Panc1 (cell line): ENCODE measurements around the gene ATF7. TPM values are rescaled to one million over a fixed set of nuclear protein-coding genes. Genes with fewer than 3 reads are reported as not detected.

ENCODE experiments used
- ATAC-seq: fragments of 200-7000 bp; cut with Tn5 transposase; 2 replicates; pipeline ENCODE4 v1.9.1; 2020; ENCODE audit warnings: mild to moderate bottlenecking, moderate library complexity
- BruUV-seq: library from RNA; stranded (reverse); fragments of 400-500 nt; replicated peaks from 2 replicates; lab custom pipeline; 2021; lab: Mats Ljungman, UMichigan
- CTCF ChIA-PET: fragments of 300-600 bp; sonication (Branson Sonifier 250); formaldehyde crosslinking; loops from one replicate; lab custom pipeline; 2022; ENCODE audit warnings: antibody characterized with exemption; lab: Charles Lee
- POLR2A ChIA-PET: fragments of 300-600 bp; sonication (Branson Sonifier 250); formaldehyde crosslinking; loops from one replicate; lab custom pipeline; 2022; ENCODE audit warnings: antibody characterized with exemption; lab: Charles Lee
- DNase-seq: peaks from one replicate; pipeline ENCODE4 v3.0.0-alpha.2; 2010; ENCODE audit warnings: low read depth, low spot score
- H3K27ac ChIP-seq: 2 replicates; pipeline ENCODE4 v1.5.1; 2011; ENCODE audit warnings: mild to moderate bottlenecking, low read length, inconsistent platforms
- H3K27me3 ChIP-seq: fragments of 200-500 bp; sonication (Bioruptor generic); 2 replicates; pipeline ENCODE4 v1.6.0; 2014; ENCODE audit warnings: low read length, inconsistent platforms; ENCODE audit not compliant: control insufficient read depth, insufficient read depth
- H3K36me3 ChIP-seq: fragments of 200-500 bp; sonication (Bioruptor generic); 2 replicates; pipeline ENCODE4 v1.5.1; 2014; ENCODE audit warnings: inconsistent platforms, mild to moderate bottlenecking, low read length, moderate library complexity; ENCODE audit not compliant: control insufficient read depth, insufficient read depth
- H3K4me1 ChIP-seq: 2 replicates; pipeline ENCODE4 v1.5.1; 2011; ENCODE audit warnings: inconsistent platforms, mild to moderate bottlenecking, low read length, moderate library complexity; ENCODE audit not compliant: control insufficient read depth, insufficient read depth
- H3K4me3 ChIP-seq, 2 experiments: 2 replicates each; pipeline ENCODE4 v1.5.1; 2011 to 2012; ENCODE audit warnings: low read depth in 2 of 2, low read length in 2 of 2, mild to moderate bottlenecking in 2 of 2, inconsistent platforms in 1 of 2, moderate library complexity in 1 of 2
- H3K9me3 ChIP-seq: fragments of 200-500 bp; sonication (Bioruptor generic); 2 replicates; pipeline ENCODE4 v1.5.1; 2014; ENCODE audit warnings: low read depth, mild to moderate bottlenecking, inconsistent platforms, low read length, moderate library complexity; ENCODE audit not compliant: control insufficient read depth, insufficient read depth
- POLR2AphosphoS5 ChIP-seq: IDR thresholded peaks from 2 replicates; pipeline ENCODE4 v1.6.1; 2012; ENCODE audit warnings: mild to moderate bottlenecking, low read depth, low read length, moderate library complexity
- SIN3A ChIP-seq: IDR thresholded peaks from 2 replicates; pipeline ENCODE4 v1.6.1; 2012; ENCODE audit warnings: low read depth, mild to moderate bottlenecking, low read length, moderate library complexity, borderline replicate concordance; ENCODE audit not compliant: insufficient read depth
- TCF7L2 ChIP-seq: IDR thresholded peaks from 2 replicates; pipeline ENCODE4 v1.6.1; 2011; ENCODE audit warnings: mild to moderate bottlenecking, low read depth, low read length, inconsistent platforms
- in situ Hi-C: cut with HindIII; loops from 2 replicates; pipeline ENCODE4 v1.10.0; 2016; ENCODE audit warnings: low sequenced_read_pairs, low pct_unique_long_range_greater_than_20kb
- intact Hi-C: fragments of 100-400 bp; cut with micrococcal nuclease; formaldehyde crosslinking; loops from one replicate; pipeline ENCODE4 v1.10.0; 2022; ENCODE audit not compliant: unreplicated experiment
- total RNA-seq: library from RNA; stranded (reverse); gene quantifications from one replicate; pipeline ENCODE4 v1.2.1, GENCODE V29; 2021; ENCODE audit not compliant: unreplicated experiment
- TF ChIP-seq, protein P1 (sequence below): fragments of 450-650 bp; IDR thresholded peaks from 2 replicates; pipeline ENCODE4 v1.5.1; 2017; ENCODE audit warnings: mild to moderate bottlenecking
- TF ChIP-seq, protein P2 (sequence below), 2 experiments: IDR thresholded peaks; 2 replicates each; pipeline ENCODE4 v1.6.1; 2011 to 2012; ENCODE audit warnings: low read depth in 2 of 2, control low read depth in 1 of 2, low read length in 1 of 2, mild to moderate bottlenecking in 1 of 2, moderate library complexity in 1 of 2; ENCODE audit not compliant: insufficient read depth in 1 of 2

The ATF7 gene
- total RNA-seq, 1 experiment from 2014 or later, result 29.5 TPM

DNA sequence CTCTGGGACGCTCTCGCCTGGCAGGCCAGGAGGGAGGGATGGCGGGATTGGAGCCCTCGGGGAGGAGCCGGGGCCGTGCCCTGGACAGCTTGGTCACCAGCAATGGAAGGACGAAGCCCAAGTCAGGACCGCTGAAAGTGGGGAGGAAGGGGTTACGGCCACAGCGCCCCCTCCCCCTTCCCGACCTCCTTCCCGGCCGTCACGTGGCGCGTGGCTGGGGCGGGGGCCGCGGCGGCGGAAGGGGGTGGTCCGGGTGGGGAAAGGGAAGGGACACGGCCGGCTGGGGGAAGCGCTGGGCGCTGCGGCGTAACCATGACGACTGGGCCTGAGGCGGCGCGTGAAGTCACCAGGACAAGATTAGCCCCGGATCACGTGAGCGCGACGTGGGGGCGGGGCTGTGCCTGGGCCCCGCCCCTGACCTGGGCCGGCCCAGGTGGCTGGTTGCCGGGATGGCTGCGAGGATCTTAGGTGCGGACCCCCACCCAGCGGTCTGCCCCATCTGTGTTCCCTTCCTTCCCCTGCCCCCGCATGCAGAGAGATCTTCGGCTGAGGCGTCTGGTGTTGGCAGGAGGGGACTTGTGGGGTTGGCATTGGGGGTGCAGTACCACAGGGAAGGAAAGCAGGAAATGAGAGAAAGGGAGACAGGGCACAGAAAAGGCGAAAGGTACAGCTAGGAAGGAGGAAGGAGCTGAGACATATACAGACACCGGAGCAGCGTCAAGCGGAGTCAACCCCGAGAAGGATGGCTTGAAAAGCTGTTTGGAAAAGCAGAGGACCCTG lies 133.2 kb downstream of the ATF7 start:
- no peaks in the 10 kb centered on the region for H3K9me3 ChIP-seq
- in situ Hi-C loops, result no loop called here
- intact Hi-C loops, result no loop called here
- POLR2A ChIA-PET, result interaction anchor here (0.5 to 0.8 kb wide), 4 partner anchors 11 to 292 kb away, joined by 3 to 8 read pairs (median 4); no protein-coding TSS in a partner anchor
- no peaks in the 10 kb centered on the region for H3K36me3 ChIP-seq
- BruUV-seq, result no TSS peak
- peak; percentile 94 for ATAC-seq
- TF ChIP-seq POLR2AphosphoS5 (peak; percentile 68), TCF7L2 (no peak), SIN3A (peak; percentile 34; the same call in 1 of the 2 replicates)
- TF ChIP-seq, protein P1, sequence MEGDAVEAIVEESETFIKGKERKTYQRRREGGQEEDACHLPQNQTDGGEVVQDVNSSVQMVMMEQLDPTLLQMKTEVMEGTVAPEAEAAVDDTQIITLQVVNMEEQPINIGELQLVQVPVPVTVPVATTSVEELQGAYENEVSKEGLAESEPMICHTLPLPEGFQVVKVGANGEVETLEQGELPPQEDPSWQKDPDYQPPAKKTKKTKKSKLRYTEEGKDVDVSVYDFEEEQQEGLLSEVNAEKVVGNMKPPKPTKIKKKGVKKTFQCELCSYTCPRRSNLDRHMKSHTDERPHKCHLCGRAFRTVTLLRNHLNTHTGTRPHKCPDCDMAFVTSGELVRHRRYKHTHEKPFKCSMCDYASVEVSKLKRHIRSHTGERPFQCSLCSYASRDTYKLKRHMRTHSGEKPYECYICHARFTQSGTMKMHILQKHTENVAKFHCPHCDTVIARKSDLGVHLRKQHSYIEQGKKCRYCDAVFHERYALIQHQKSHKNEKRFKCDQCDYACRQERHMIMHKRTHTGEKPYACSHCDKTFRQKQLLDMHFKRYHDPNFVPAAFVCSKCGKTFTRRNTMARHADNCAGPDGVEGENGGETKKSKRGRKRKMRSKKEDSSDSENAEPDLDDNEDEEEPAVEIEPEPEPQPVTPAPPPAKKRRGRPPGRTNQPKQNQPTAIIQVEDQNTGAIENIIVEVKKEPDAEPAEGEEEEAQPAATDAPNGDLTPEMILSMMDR, result no peak
- TF ChIP-seq, protein P2, sequence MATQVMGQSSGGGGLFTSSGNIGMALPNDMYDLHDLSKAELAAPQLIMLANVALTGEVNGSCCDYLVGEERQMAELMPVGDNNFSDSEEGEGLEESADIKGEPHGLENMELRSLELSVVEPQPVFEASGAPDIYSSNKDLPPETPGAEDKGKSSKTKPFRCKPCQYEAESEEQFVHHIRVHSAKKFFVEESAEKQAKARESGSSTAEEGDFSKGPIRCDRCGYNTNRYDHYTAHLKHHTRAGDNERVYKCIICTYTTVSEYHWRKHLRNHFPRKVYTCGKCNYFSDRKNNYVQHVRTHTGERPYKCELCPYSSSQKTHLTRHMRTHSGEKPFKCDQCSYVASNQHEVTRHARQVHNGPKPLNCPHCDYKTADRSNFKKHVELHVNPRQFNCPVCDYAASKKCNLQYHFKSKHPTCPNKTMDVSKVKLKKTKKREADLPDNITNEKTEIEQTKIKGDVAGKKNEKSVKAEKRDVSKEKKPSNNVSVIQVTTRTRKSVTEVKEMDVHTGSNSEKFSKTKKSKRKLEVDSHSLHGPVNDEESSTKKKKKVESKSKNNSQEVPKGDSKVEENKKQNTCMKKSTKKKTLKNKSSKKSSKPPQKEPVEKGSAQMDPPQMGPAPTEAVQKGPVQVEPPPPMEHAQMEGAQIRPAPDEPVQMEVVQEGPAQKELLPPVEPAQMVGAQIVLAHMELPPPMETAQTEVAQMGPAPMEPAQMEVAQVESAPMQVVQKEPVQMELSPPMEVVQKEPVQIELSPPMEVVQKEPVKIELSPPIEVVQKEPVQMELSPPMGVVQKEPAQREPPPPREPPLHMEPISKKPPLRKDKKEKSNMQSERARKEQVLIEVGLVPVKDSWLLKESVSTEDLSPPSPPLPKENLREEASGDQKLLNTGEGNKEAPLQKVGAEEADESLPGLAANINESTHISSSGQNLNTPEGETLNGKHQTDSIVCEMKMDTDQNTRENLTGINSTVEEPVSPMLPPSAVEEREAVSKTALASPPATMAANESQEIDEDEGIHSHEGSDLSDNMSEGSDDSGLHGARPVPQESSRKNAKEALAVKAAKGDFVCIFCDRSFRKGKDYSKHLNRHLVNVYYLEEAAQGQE (IDR thresholded peaks at IDR 0.05; ENCODE audit: insufficient read depth in 1 of 2, low read depth in 2 of 2, low read length in 1 of 2), result no peak
- peaks cover 28% of the 10 kb centered on the region for H3K4me1 ChIP-seq
- H3K27me3 ChIP-seq, result no peaks in the 10 kb centered on the region
- peak overlapping the region; percentile 48 to 78 for H3K4me3 ChIP-seq
- CTCF ChIA-PET, result interaction anchor here (0.7 kb wide), 1 partner anchor 11 kb away, joined by 3 read pairs; no protein-coding TSS in a partner anchor
- peak; percentile 60 for DNase-seq
- H3K27ac ChIP-seq, result peak overlapping the region; percentile 92

DNA sequence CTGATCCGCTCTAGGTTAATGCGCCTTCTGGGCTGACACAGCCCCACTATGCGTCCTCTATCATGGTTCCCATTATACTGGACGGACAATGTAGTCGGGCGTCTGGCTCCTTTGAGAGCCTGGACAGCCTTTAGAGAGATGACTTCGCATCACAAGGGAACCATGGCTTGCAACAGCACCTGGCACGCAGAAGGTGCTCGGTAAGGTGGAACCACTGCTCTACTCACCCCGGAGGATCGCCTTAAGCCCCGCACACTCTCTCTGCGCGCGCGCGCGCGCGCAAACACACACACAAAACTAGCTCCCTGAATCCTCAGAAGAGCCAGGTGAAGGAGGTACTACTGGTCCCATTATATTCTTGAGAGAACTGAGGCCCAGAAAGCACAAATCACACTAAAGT lies 134.0 kb downstream of the ATF7 start:
- H3K27ac ChIP-seq, result peak overlapping the region; percentile 91
- peaks cover 26% of the 10 kb centered on the region for H3K4me1 ChIP-seq
- ATAC-seq (no peak; the same call in 1 of the 2 replicates), DNase-seq (no peak)
- H3K36me3 ChIP-seq, result no peaks in the 10 kb centered on the region
- no TSS peak for BruUV-seq
- CTCF ChIA-PET, result interaction anchor here (0.7 kb wide), 1 partner anchor 16 kb away, joined by 5 read pairs; no protein-coding TSS in a partner anchor
- peak overlapping the region; percentile 48 to 78 for H3K4me3 ChIP-seq
- TF ChIP-seq, protein P2 (IDR thresholded peaks at IDR 0.05; ENCODE audit: insufficient read depth in 1 of 2, low read depth in 2 of 2, low read length in 1 of 2), result no peak
- no peak for TF ChIP-seq SIN3A
- TF ChIP-seq, protein P1, result no peak
- no peak for TF ChIP-seq TCF7L2
- no peak for TF ChIP-seq POLR2AphosphoS5
- H3K27me3 ChIP-seq, result no peaks in the 10 kb centered on the region
- intact Hi-C loops, result no loop called here
- POLR2A ChIA-PET, result interaction anchor here (0.7 kb wide), 1 partner anchor 291 kb away, joined by 4 read pairs; no protein-coding TSS in a partner anchor
- H3K9me3 ChIP-seq, result no peaks in the 10 kb centered on the region
- in situ Hi-C loops, result no loop called here
